NOMO-1 treated with dmso at 0.1 percent for 144 hours (cell line): ENCODE data around the gene FOXP1.
"Not testable (repeated sequence)": the region's sequence is repeated elsewhere in the genome, so short reads cannot be mapped to it uniquely, and the experiment has no call there.

ENCODE experiments used
- DNase-seq: peaks from one replicate; lab custom pipeline; 2025; ENCODE audit not compliant: unreplicated experiment; lab: John Stamatoyannopoulos, UW

FOXP1 gene

DNA sequence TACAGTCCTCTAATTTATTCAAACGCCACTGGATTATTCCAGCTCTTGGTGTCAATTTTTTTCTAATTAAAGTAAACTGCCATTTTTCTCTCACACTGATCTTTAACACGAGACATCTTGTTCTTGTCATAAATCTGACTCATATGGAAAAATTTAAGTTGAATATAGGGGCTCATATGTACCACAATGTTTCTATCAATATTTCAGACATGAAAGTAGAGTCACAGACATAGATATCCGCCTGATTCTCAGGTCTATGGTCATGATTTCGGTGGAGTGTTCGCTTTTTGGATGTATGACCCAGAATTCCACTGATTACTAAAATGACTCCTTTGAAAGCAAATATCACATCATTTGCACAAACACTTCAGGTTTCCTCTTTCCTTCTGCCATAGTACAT is 552.8 kb downstream of the FOXP1 start:
- no peak for DNase-seq

GRCh38 chr3:71029770-71030169 is 553.8 kb downstream of the FOXP1 start:
- no peak for DNase-seq

DNA sequence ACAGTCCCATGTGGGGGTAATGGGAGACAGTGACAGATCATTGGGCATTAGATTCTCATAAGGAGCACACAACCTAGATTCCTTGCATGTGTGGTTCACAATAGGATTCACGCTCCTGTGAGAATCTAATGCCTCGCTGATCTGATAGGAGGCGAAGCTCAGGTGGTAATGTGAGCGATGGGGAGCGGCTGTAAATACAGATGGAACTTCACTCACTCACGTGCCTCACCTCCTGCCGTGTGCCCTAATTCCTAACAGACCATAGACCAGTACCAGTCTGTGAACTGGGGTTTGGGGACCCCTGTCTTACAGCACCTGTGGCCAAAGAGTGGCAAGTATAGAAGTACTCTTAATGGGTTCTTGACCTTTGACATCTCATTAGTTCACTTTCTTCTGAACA is 554.7 kb downstream of the FOXP1 start:
- DNase-seq, result no peak

GRCh38 chr3:71028184-71028583 is 555.3 kb downstream of the FOXP1 start:
- DNase-seq, result no peak

DNA sequence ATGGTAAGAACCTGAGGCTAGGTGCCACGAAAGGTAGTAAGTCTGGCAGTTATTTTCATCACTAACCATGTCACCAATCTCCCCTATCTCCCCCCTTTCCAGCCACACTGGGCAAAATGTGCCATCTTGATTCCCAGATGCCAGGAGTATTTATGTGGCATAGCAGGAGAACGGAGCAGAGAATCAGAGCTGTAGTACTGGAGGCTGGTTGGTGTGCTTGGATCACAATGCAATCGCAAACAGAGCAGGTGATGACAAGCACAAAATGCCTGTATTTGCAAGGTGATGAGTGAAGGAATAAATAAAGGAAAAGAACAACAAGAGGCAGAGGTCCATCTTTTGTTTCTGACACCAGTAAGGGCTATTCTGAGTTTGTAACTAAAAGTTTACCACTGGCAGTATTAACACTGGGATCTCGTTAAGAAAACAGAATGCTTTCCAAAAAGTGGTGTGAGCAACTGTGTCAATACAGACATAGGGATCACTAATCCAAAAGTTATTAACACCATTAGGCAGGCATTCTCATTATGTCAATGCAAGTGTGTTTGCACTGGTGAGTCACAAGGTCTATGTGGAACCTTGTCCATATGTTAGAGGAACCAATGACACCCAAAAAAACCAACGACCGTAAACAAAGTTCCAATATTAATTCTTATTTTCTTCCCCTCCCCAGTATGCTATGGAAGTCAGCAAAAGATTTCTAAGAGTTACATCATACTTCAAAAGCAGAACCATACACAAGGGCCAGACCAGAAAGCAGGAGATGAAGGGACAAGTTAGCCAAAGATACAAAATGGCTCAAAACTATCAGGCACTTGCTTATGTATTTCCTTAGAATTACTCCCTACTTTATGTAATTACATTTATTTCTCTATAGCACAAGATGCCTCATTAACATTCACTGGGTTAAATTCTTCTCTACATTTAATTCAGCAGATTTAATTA is 556.6 kb downstream of the FOXP1 start:
- DNase-seq, result peak; percentile 33

- no peak for DNase-seq
These were observed 558.0 kb downstream of the FOXP1 start for GRCh38 chr3:71025516-71025915.

GRCh38 chr3:71025010-71025409 is 558.5 kb downstream of the FOXP1 start:
- DNase-seq, result no peak

- DNase-seq, result no peak
These were observed 560.8 kb downstream of the FOXP1 start for GRCh38 chr3:71022551-71023335.

DNA sequence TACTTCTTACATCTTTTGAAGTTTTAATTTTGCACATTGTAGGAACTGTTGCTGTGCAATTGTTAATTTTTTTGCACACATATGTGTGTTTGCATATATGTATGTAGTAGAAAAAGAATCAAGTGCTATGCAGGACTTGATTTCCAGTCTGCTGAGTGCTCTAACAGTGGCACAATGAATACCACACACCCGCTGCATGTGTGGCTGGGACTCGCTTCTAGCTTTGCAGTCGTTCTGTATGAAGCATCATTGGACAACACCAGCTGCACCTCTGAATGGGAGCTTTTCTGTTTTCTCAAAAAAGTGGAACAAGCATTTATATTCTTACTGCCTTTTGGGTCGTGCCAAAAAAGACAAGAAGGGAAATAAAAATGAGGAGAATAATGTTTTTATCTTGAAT is 564.7 kb downstream of the FOXP1 start:
- DNase-seq, result no peak

DNA sequence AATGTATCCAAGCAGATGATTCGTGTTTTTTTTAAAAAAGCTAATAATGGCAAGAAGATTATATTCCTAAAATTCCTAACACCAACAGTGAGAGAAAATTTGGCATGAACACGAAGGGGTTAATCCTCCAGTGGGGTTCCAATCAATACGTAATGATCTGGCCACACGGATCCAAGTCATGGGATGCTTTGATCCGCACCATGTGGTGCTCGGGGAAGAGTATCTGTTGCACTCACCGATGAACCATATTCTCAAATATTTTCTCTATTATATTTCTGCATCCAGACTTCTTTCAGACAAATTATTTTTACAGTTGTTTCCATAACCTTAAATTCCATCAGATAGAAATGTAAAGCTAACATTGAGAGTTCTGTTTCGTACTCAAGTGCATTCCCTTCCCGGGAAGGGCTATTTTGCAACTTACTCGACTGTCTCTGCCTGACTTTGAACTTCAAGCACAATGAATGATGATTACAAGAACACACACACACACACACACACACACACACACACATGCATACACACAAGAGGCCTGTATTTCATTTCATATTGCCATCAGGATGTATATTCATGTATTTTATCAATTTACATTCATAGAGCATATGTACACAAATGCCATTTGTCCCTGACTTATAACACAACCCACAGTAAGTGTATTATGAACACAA is 567.2 kb downstream of the FOXP1 start:
- DNase-seq, result no peak

GRCh38 chr3:71014616-71015015 is 568.9 kb downstream of the FOXP1 start:
- not testable (repeated sequence) for DNase-seq

DNA sequence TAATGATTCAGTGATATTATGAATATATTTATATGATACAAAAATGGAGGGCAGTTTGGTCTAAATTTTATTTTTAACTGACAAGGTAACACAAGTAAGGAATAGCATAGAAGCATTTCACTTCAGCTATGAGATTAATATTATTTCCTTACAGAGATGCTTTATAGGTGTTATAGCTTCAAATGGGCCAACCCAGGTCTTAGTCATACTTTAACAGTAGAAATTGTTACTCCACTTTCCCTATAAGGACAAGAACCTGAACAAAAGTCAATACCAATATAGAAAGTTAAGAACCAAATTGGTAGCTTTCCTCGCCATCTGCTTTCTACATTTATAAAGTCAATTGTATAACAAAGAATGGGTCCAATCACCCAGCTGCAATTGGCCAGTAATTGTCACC is 570.6 kb downstream of the FOXP1 start:
- DNase-seq, result no peak

- DNase-seq, result peak; percentile 33
These were observed 571.8 kb downstream of the FOXP1 start for GRCh38 chr3:71011565-71012287.

- DNase-seq, result no peak
These were observed 572.6 kb downstream of the FOXP1 start for GRCh38 chr3:71010726-71011455.

GRCh38 chr3:71008350-71008935 is 575.1 kb downstream of the FOXP1 start:
- DNase-seq, result no peak

GRCh38 chr3:71006810-71007785 is 576.4 kb downstream of the FOXP1 start:
- DNase-seq, result peak; percentile 43

DNA sequence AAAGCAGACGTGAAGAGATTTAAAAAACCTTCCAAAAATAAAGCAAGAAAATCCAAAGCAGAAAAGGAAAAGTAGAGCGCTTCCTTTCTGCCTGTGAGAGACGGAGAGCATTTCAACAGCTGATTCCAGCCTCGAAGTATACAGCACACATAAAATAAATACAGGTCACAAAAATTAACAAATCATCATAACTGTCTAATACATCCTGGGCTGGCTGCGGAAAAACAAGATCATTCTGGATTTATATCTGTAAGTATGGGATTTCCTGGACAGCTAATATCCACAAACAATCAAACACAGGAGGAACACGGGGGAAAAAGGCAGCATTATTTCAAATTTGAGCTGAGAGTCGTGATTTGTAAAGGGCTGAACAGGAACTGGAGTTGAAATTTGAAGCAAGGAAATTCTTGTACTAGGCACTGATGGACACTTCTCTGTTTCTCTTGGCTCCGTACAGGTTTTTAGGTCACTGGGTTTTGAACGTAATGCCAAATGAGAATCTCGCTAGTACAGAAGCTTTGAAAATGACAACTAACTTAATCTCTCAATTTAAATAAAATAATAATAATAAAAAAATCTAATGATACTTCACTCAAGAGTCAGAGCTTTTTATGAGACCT is 577.7 kb downstream of the FOXP1 start:
- DNase-seq, result no peak

DNA sequence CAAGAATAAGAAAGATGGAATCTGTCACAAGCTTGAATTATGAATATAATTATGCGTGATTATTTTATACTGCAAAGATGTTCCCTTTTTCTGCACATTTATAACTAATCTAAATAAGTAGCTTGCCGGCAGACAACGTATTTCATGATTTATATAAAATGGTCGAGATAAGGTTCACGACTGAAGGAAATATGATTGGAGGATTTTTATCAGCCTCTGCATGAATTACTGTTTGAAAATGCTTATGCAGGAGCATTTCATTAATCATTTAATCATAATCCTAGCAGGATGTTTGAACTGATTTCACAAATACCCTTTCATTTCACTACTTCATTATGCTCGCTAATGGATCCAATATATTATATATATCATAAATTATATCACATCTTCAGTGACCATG is 580.0 kb downstream of the FOXP1 start:
- no peak for DNase-seq
